A673 (cell line): ENCODE results near the gene TXNRD2.

Experiments
- CTCF ChIP-seq: fragments of 300-800, 200-600 bp; sonication (generic); conservative IDR thresholded peaks from 2 replicates; pipeline ENCODE4 v1.5.1; 2017; ENCODE audit warnings: low read depth, mild to moderate bottlenecking, antibody characterized with exemption, low read length, moderate library complexity, mixed read lengths
- EZH2 ChIP-seq: fragments of 200-600 bp; sonication (generic); IDR thresholded peaks from 2 replicates; pipeline ENCODE4 v1.6.1; 2017; ENCODE audit warnings: borderline replicate concordance, low read depth, mild to moderate bottlenecking, mixed read lengths, antibody characterized with exemption, low read length; ENCODE audit not compliant: poor library complexity, severe bottlenecking

- no peak for TF ChIP-seq CTCF
- TF ChIP-seq EZH2, result no peak
Observed at GRCh38 chr22:19974935-19975706, 33.5 kb upstream of the TXNRD2 start.
